Mesenchymal stem cell (in vitro differentiated cells and primary cell): ENCODE data around the gene CCDC102B. TPM values are rescaled to one million over a fixed set of nuclear protein-coding genes. Genes with fewer than 3 reads are reported as not detected.

ENCODE experiments used
- DNase-seq: peaks from one replicate; pipeline ENCODE4 v3.0.0-alpha.2; 2013
- H2AFZ ChIP-seq: one replicate; pipeline ENCODE4 v1.6.1; 2013; ENCODE audit warnings: low read depth, mild to moderate bottlenecking, control low read depth, inconsistent platforms, low read length, moderate library complexity
- H2AK5ac ChIP-seq: 2 replicates; pipeline ENCODE4 v1.6.1; 2013; ENCODE audit warnings: low read length, moderate library complexity, mild to moderate bottlenecking, inconsistent platforms; ENCODE audit not compliant: severe bottlenecking
- H2BK120ac ChIP-seq: one replicate; pipeline ENCODE4 v1.6.1; 2013; ENCODE audit warnings: low read depth, mild to moderate bottlenecking, inconsistent platforms, low read length, moderate library complexity
- H2BK12ac ChIP-seq, 2 experiments: one replicate each; pipeline ENCODE4 v1.6.1; 2013; ENCODE audit warnings: inconsistent platforms in 2 of 2, low read length in 2 of 2, mild to moderate bottlenecking in 2 of 2, moderate library complexity in 2 of 2, control low read depth in 1 of 2
- H2BK15ac ChIP-seq: one replicate; pipeline ENCODE4 v1.6.1; 2013; ENCODE audit warnings: mild to moderate bottlenecking, low read depth, inconsistent platforms; ENCODE audit not compliant: poor library complexity, severe bottlenecking
- H2BK5ac ChIP-seq: 2 replicates; pipeline ENCODE4 v1.6.1; 2013; ENCODE audit warnings: low read depth, mild to moderate bottlenecking, low read length, control low read depth, inconsistent platforms; ENCODE audit not compliant: poor library complexity, severe bottlenecking
- H3K14ac ChIP-seq, 2 experiments: one replicate each; pipeline ENCODE4 v1.6.1; 2013; ENCODE audit warnings: inconsistent platforms in 2 of 2, low read length in 2 of 2, control low read depth in 1 of 2, mild to moderate bottlenecking in 1 of 2, moderate library complexity in 1 of 2
- H3K18ac ChIP-seq, 2 experiments: one replicate each; pipeline ENCODE4 v1.6.1; 2013; ENCODE audit warnings: inconsistent platforms in 2 of 2, low read length in 2 of 2, control low read depth in 1 of 2, low read depth in 1 of 2, mild to moderate bottlenecking in 1 of 2
- H3K23ac ChIP-seq, 2 experiments: one replicate each; pipeline ENCODE4 v1.6.1; 2013; ENCODE audit warnings: inconsistent platforms in 2 of 2, low read length in 2 of 2, mild to moderate bottlenecking in 2 of 2, moderate library complexity in 2 of 2, control low read depth in 1 of 2
- H3K27ac ChIP-seq: 2 replicates; pipeline ENCODE4 v1.5.1; 2013; ENCODE audit warnings: mild to moderate bottlenecking, moderate library complexity, low read length, control low read depth, inconsistent platforms; ENCODE audit not compliant: poor library complexity, severe bottlenecking
- H3K27me3 ChIP-seq, 2 experiments: 2 replicates each; pipeline versions ENCODE4 v1.6.1 to v1.7.0; 2013; ENCODE audit warnings: low read length in 2 of 2, mild to moderate bottlenecking in 2 of 2, moderate library complexity in 2 of 2, control low read depth in 1 of 2, inconsistent platforms in 1 of 2; ENCODE audit not compliant: control insufficient read depth in 1 of 2, insufficient read depth in 1 of 2
- H3K36me3 ChIP-seq, 2 experiments: 2 replicates each; pipeline versions ENCODE4 v1.6.1 to v1.7.0; 2013; ENCODE audit warnings: low read length in 2 of 2, control low read depth in 1 of 2, inconsistent platforms in 1 of 2, low read depth in 1 of 2, mild to moderate bottlenecking in 1 of 2; ENCODE audit not compliant: insufficient read depth in 2 of 2, control insufficient read depth in 1 of 2
- H3K4ac ChIP-seq, 2 experiments: one replicate each; pipeline ENCODE4 v1.6.1; 2013; ENCODE audit warnings: inconsistent platforms in 2 of 2, low read length in 2 of 2, mild to moderate bottlenecking in 2 of 2, moderate library complexity in 2 of 2, control low read depth in 1 of 2, low read depth in 1 of 2
- H3K4me1 ChIP-seq: 2 replicates; pipeline ENCODE4 v1.6.1; 2013; ENCODE audit warnings: low read depth, low read length, control low read depth; ENCODE audit not compliant: control insufficient read depth, insufficient read depth
- H3K4me2 ChIP-seq: 2 replicates; pipeline ENCODE4 v1.6.1; 2013; ENCODE audit warnings: low read length, mild to moderate bottlenecking, inconsistent platforms; ENCODE audit not compliant: poor library complexity, severe bottlenecking
- H3K4me3 ChIP-seq, 2 experiments: 2 replicates each; pipeline versions ENCODE4 v1.5.1 to v1.7.0; 2013; ENCODE audit warnings: low read length in 2 of 2, mild to moderate bottlenecking in 2 of 2, control low read depth in 1 of 2, low read depth in 1 of 2; ENCODE audit not compliant: insufficient read depth in 1 of 2
- H3K79me1 ChIP-seq: replicated peaks from 2 replicates; pipeline ENCODE4 v1.6.1; 2013; ENCODE audit warnings: mild to moderate bottlenecking, control low read depth, low read length, inconsistent platforms; ENCODE audit not compliant: poor library complexity, severe bottlenecking
- H3K9ac ChIP-seq: 2 replicates; pipeline ENCODE4 v1.7.0; 2013; ENCODE audit warnings: mild to moderate bottlenecking, low read length, moderate library complexity
- H3K9me3 ChIP-seq: 2 replicates; pipeline ENCODE4 v1.7.0; 2013; ENCODE audit warnings: mild to moderate bottlenecking, low read length; ENCODE audit not compliant: control insufficient read depth
- H4K8ac ChIP-seq: one replicate; pipeline ENCODE4 v1.6.1; 2013; ENCODE audit warnings: inconsistent platforms, mild to moderate bottlenecking, low read length, moderate library complexity
- H4K91ac ChIP-seq: one replicate; pipeline ENCODE4 v1.6.1; 2013; ENCODE audit warnings: mild to moderate bottlenecking, low read length, inconsistent platforms
- WGBS: methylation state at CpG from one replicate; pipeline ENCODE4 v1.1.7; 2013; ENCODE audit warnings: mixed read lengths; 5-methylcytosine and 5-hydroxymethylcytosine counted together
- small RNA-seq: library from polyadenylated mRNA; stranded (forward); fragments of <200 nt; extraction: miRNeasy Mini kit (QIAGEN cat#:217004); gene quantifications from one replicate; pipeline ENCODE3, GENCODE V24; 2013; ENCODE audit warnings: low read depth

CCDC102B gene

GRCh38 chr18:69088973-69089372 is 291.1 kb downstream of the CCDC102B start:
- no peak overlapping the region for H2BK120ac ChIP-seq
- no CpG with 5 or more reads among the region's 2 CpGs for WGBS

GRCh38 chr18:69097349-69097748 is 299.5 kb downstream of the CCDC102B start:
- H3K18ac ChIP-seq = no peak overlapping the region
- H3K4ac ChIP-seq = no peak overlapping the region
- no peak overlapping the region for H3K4me3 ChIP-seq
- no peak overlapping the region for H2BK12ac ChIP-seq
- no peak overlapping the region for H3K27ac ChIP-seq
- no peak overlapping the region for H3K23ac ChIP-seq
- no peak overlapping the region for H3K14ac ChIP-seq
- H2AFZ ChIP-seq = no peak overlapping the region
- H2BK5ac ChIP-seq = no peak overlapping the region
- H2AK5ac ChIP-seq = no peak overlapping the region
- 94% methylated on average over 2 of the region's 4 CpGs for WGBS
- no peak overlapping the region for H4K91ac ChIP-seq
- H3K36me3 ChIP-seq = no peaks in the 10 kb centered on the region
- H2BK15ac ChIP-seq = no peak overlapping the region
- no peak overlapping the region for H3K9ac ChIP-seq
- no peaks in the 10 kb centered on the region for H3K9me3 ChIP-seq
- no peak overlapping the region for H3K4me2 ChIP-seq
- H3K27me3 ChIP-seq = no peaks in the 10 kb centered on the region
- no peaks in the 10 kb centered on the region for H3K4me1 ChIP-seq
- no peaks in the 10 kb centered on the region for H3K79me1 ChIP-seq
- no peak overlapping the region for H4K8ac ChIP-seq
- no peak for DNase-seq
- no peak overlapping the region for H2BK120ac ChIP-seq

More at GRCh38 chr18:69088973-69089372, 291.1 kb downstream of the CCDC102B start:
- Histone ChIP-seq H3K79me1 (no peaks in the 10 kb centered on the region), H2BK12ac (no peak overlapping the region), H3K4me2 (no peak overlapping the region), H3K4ac (no peak overlapping the region), H3K9ac (no peak overlapping the region), H2AFZ (no peak overlapping the region), H4K8ac (no peak overlapping the region), H2AK5ac (no peak overlapping the region), H3K14ac (no peak overlapping the region), H3K27ac (no peak overlapping the region), H3K23ac (no peak overlapping the region), H3K9me3 (no peaks in the 10 kb centered on the region), H3K4me3 (no peak overlapping the region), H2BK5ac (no peak overlapping the region), H3K18ac (no peak overlapping the region), H4K91ac (no peak overlapping the region), H3K27me3 (no peaks in the 10 kb centered on the region), H3K36me3 (no peaks in the 10 kb centered on the region), H3K4me1 (no peaks in the 10 kb centered on the region), H2BK15ac (no peak overlapping the region)
- DNase-seq = no peak

- Histone ChIP-seq H3K4me1 (peaks cover 3% of the 10 kb centered on the region), H2BK15ac (no peak overlapping the region), H2BK120ac (no peak overlapping the region), H4K91ac (no peak overlapping the region), H2BK5ac (no peak overlapping the region), H2AK5ac (no peak overlapping the region), H3K4me2 (no peak overlapping the region), H3K14ac (no peak overlapping the region), H3K4me3 (no peak overlapping the region), H3K27ac (no peak overlapping the region), H2BK12ac (no peak overlapping the region), H3K23ac (no peak overlapping the region), H3K9me3 (no peaks in the 10 kb centered on the region), H3K4ac (no peak overlapping the region), H3K27me3 (no peaks in the 10 kb centered on the region), H3K79me1 (no peaks in the 10 kb centered on the region), H3K18ac (no peak overlapping the region), H4K8ac (no peak overlapping the region), H3K36me3 (no peaks in the 10 kb centered on the region), H3K9ac (no peak overlapping the region), H2AFZ (no peak overlapping the region)
- 43% methylated on average over 1 of the region's 1 CpG for WGBS
- peak; percentile 31 for DNase-seq
These were observed 305.1 kb downstream of the CCDC102B start for GRCh38 chr18:69102959-69103358.

Small RNA genes within 50 kb of the gene (small RNA-seq; reads per million reads assigned to genes)
- not detected for gene RNU6-39P
